GM12864 (cell line): ENCODE measurements around the gene UVRAG.

Experiments used
- DNase-seq: peaks from one replicate; pipeline ENCODE4 v3.0.0-alpha.2; 2011; ENCODE audit warnings: low read depth
- H3K4me3 ChIP-seq: 2 replicates; pipeline ENCODE4 v1.5.1; 2011; ENCODE audit warnings: mild to moderate bottlenecking, low read depth, low read length, control low read depth
- TF ChIP-seq, protein P1 (sequence below): IDR thresholded peaks from 2 replicates; pipeline ENCODE4 v1.5.1; 2011; ENCODE audit warnings: low read depth, mild to moderate bottlenecking, moderate library complexity, low read length, control low read depth, inconsistent platforms; ENCODE audit errors: missing control alignments

The UVRAG gene

GRCh38 chr11:76114238-76114637, 299.2 kb downstream of the UVRAG start:
- DNase-seq: no peak
- no peak overlapping the region for H3K4me3 ChIP-seq
- TF ChIP-seq, protein P1, sequence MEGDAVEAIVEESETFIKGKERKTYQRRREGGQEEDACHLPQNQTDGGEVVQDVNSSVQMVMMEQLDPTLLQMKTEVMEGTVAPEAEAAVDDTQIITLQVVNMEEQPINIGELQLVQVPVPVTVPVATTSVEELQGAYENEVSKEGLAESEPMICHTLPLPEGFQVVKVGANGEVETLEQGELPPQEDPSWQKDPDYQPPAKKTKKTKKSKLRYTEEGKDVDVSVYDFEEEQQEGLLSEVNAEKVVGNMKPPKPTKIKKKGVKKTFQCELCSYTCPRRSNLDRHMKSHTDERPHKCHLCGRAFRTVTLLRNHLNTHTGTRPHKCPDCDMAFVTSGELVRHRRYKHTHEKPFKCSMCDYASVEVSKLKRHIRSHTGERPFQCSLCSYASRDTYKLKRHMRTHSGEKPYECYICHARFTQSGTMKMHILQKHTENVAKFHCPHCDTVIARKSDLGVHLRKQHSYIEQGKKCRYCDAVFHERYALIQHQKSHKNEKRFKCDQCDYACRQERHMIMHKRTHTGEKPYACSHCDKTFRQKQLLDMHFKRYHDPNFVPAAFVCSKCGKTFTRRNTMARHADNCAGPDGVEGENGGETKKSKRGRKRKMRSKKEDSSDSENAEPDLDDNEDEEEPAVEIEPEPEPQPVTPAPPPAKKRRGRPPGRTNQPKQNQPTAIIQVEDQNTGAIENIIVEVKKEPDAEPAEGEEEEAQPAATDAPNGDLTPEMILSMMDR: no peak

DNA sequence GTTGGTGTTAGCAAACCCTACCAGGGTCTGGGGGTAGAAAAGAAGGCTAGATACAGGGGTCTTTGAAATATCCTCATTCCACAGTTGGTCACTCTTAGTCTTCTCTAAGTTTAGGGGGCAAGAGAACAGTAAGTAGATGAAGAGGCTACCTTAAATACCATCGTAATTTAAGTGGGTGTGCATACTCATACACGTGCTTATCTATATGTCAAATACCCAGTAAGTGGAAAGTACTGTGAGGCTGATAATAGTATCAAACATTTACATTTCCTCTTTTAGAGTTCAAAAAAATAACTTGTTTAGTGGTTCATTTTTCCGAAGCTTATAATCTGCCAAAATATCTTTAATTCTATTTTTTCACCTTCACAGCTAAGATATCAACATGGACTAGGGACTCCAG, 300.5 kb downstream of the UVRAG start:
- no peak overlapping the region for H3K4me3 ChIP-seq
- TF ChIP-seq, protein P1: no peak
- DNase-seq: no peak

DNA sequence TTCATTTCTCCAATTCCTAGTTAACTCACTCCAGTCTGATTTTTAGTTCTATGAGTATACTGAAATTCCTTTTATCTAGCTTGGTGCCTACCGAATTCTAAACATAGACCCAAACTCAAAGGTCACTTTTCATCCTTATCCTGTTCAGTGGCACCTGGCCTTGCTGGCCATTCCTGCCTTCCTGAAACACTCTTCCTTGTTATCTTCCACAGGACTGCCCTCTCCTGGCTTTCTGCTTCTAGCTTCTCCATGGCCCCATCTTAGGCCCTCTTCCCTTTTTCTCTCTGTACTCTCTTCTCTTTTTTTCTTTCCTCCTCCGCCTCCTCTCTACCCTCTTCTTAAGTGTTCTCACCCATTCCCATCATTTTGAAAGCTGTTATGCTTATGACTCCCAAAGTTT, 304.0 kb downstream of the UVRAG start:
- no peak for DNase-seq
- TF ChIP-seq, protein P1: no peak
- H3K4me3 ChIP-seq: no peak overlapping the region

GRCh38 chr11:76119779-76120178, 304.8 kb downstream of the UVRAG start:
- TF ChIP-seq, protein P1: no peak
- DNase-seq: no peak
- H3K4me3 ChIP-seq: no peak overlapping the region

DNA sequence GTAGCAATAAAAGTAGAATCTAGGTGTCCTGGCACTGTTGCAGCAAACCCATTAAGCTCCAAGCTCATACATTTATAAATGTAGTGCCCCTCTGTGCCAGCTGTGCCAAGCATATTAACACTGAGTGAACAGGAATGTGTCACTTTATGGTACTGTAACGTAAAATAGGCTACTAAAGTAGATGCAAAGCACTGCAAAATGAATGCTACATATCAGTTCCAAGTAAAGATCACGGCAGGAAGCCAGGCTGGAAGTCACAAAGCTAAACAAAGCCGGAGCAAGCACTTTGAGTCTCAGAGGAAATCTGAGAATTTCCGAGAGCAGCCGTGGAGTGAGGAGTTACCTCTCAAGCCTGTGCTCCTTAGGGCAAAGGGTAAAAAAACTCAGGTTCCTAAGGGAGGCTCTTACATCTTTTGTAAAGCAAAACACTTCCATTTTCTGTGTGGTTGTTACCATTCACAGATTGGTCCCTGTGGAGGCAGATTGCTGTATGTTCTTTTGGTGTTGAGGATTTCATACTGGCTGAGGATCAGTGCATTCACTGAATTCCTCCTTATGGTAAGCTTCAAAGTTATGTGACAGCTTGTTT, 305.6 kb downstream of the UVRAG start:
- TF ChIP-seq, protein P1: no peak
- no peak for DNase-seq
- H3K4me3 ChIP-seq: no peak overlapping the region

DNA sequence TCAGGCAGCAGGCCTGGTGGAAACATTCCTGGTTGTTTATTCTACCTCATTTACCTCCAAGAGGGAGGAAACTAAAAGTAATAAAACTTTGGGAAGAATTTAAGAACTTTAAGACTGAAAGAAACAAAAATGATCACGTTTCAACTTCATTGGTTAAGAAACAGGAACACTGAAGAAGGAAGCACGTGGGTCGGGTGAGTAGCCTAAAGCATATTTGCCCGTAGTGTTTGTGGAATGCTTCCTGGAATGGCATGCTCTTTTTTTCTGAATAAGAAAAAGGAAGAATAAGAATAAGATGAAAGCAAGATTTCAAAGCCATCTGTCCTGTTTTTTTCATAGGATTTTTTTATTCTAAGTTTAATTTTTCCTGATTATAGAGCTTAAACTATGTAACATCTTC, 308.2 kb downstream of the UVRAG start:
- TF ChIP-seq, protein P1: no peak
- H3K4me3 ChIP-seq: no peak overlapping the region
- DNase-seq: no peak
